GM12872 (cell line): ENCODE measurements around the gene LMO4.

Experiments used
- TF ChIP-seq, protein P1 (sequence below): IDR thresholded peaks from 3 replicates; pipeline ENCODE4 v1.5.1; 2011; ENCODE audit warnings: low read depth, mild to moderate bottlenecking, low read length, moderate library complexity; ENCODE audit not compliant: insufficient read depth

The LMO4 gene

DNA sequence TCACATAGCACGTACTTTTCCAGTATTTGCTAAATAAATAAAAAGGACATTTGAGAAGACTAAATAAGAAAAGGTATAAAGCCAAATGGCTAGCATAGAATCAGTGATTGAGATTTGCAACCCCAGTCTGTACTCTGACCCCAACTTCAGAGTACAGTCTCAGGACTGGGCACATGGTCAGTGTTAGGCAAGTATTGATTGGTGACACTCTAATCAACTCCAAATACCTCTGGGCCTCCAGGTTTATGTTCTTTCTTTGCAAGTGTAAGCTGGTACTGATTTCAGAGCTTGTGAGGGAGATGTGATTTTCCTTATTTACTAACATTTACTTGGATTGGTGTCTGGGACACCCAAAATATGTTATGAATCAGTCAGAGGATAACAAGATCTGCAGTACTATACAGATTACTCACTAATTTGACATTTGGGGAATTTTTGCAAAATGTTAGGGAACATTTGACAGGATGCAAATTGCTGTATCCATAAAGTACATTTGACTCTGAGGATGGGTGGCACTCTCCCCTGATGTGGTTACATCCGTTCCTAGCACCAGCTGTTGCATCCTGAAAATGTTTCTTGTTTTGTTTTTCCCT lies 34.2 kb downstream of the LMO4 start:
- TF ChIP-seq, protein P1, sequence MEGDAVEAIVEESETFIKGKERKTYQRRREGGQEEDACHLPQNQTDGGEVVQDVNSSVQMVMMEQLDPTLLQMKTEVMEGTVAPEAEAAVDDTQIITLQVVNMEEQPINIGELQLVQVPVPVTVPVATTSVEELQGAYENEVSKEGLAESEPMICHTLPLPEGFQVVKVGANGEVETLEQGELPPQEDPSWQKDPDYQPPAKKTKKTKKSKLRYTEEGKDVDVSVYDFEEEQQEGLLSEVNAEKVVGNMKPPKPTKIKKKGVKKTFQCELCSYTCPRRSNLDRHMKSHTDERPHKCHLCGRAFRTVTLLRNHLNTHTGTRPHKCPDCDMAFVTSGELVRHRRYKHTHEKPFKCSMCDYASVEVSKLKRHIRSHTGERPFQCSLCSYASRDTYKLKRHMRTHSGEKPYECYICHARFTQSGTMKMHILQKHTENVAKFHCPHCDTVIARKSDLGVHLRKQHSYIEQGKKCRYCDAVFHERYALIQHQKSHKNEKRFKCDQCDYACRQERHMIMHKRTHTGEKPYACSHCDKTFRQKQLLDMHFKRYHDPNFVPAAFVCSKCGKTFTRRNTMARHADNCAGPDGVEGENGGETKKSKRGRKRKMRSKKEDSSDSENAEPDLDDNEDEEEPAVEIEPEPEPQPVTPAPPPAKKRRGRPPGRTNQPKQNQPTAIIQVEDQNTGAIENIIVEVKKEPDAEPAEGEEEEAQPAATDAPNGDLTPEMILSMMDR: no peak

DNA sequence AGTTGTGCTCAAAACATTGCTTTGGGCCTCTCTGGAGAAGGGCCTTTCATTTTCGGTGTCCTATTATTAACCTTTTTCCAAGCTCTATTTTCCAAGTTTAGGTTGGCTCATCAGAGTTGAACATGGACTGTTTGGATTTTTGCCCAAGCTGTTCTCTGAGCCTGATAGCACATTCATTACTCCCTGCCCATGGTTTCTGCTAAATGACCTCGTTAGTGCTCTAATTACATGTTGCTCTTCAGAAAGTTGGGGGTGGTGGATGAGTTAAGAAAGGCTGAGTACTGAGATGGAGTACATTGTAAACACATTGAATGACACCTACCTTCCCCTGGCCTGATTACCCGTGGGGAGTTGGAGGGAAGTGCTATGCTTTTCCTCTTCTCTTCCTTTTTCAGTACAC lies 38.9 kb downstream of the LMO4 start:
- TF ChIP-seq, protein P1: no peak

DNA sequence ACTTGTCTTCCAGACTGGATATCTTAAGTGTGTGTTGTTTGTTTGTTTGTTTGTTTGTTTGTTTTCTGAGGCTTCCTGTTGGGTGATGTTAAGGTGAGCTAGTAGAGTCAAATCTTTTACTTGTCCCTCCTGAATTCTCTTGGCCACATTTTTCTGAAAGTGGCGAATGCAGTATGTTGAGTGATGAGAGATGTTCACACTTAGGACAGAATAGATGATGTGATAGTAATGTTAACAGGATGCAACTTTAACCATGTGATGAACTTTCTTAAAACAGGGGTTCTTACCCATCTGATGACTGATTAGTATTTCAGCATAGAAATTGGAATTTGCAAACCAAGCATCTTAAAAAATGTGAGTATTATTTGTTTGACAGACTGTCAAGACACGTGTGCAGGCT lies 40.2 kb downstream of the LMO4 start:
- TF ChIP-seq, protein P1: no peak

DNA sequence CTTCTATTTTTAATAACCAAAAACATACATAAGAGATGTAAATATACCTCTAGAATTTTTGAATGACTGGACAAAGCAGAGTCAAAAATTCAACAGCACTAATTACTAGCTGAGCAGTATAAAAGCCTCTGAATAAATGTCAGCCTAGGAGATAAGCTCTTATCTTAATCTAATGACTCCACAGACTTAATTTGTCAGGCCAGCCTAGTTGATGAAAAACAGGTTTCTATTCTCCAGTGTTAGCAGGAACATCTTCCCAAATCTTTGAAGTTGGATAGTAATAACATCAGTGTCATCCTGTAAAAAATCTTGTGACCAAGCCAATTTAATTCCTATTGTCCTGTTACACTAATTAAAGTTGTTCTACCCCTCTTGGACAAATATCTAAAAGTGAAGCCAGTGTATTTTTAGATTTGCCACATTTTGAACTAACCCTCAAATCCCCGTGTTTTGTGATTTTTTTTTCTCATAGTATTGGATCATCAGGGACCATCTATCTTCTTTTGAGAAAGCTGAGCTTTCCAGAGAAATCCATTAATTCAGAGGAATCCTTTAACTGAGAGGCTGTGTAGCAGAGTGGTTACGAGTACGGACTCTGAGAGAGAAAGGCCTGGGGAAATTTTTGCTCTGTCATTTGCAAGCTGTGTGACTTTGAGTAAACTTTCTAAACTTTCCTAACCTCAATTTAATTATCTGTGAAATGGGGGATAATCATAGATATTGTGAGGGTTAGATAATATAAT lies 41.2 kb downstream of the LMO4 start:
- TF ChIP-seq, protein P1: no peak

DNA sequence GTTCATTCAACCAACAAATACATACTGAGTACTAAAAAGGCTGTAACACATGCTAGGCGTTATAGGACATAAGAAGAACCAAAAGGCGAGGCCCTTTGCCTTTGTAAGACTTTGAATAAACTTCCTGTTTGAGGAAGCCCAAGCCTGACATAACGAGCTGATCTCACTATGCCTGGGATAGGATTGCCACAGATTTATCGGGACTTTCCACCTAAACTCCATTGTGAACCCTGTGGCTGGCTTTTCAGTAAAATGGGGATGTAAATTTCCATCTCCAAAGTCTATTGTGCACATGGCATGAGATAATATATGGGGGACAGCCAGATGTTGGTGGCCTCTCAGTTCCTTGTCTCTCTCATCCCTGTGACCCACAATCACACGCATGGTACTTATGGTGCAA lies 41.9 kb downstream of the LMO4 start:
- TF ChIP-seq, protein P1: no peak

DNA sequence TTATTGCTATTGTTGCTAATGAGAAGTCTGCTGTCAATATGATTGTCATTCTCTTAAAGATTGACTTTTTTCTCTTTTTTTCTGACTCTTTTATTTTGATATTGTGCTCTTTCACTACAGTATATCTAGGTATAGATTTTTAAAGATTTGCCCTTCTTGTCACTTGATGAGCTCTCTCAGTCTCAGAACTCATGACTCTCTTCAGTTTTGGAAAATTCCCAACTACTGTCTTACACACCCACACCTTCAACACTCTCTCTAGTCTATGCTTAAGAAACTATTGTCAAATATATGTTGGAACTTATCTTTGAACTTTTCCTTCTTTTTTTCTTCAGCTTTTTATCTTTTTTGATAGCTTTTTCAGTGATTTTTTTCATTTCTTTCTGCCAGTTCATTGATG lies 50.6 kb downstream of the LMO4 start:
- TF ChIP-seq, protein P1: no peak

DNA sequence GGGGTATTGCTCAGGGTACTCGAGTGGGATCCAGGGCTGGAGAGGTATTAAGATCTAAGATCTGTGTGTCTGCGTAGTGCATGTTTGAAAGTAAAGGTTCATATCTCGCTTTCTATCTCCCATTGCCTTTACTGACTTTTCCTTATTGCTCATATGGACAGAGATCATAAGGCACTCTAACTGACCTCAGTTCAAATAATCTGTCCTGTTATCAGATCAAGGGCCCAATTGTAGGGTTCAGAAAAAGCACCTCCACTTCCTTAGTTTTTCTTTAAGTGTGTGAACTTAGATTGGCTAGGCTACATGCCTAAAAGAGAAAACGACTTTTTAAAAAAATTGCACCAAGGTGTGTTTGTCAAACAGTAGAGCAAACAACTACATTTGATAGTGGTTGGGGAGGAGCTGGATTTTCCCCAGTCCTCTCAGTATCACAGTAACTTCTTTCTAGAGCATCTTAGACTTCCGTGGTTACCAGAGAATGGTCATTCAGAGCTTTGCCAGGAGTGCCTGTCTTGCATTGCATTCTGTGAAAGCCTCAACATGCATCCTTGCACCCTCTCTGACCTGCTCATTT lies 57.6 kb downstream of the LMO4 start:
- TF ChIP-seq, protein P1: no peak
